HepG2 (cell line): Measurements from ENCODE around the gene OVOL3. TPM values are rescaled to one million over a fixed set of nuclear protein-coding genes. Genes with fewer than 3 reads are reported as not detected.

ENCODE experiments used
- ATAC-seq: fragments of 200-7000 bp; cut with Tn5 transposase; 3 replicates; pipeline ENCODE4 v1.9.1; 2020; ENCODE audit warnings: mild to moderate bottlenecking, moderate library complexity
- BruUV-seq: library from RNA; stranded (reverse); fragments of 400-500 nt; replicated peaks from 2 replicates; lab custom pipeline; 2021; lab: Mats Ljungman, UMichigan
- CTCF ChIA-PET: fragments of 300-600 bp; formaldehyde crosslinking; extraction: SDS; loops from one replicate; lab custom pipeline; 2021; ENCODE audit warnings: low total read pairs, inconsistent platforms, low intra/inter-chr PET ratio; lab: Yijun Ruan, JAX
- POLR2A ChIA-PET: fragments of 350-600 bp; sonication (Branson Sonifier 250); formaldehyde crosslinking; loops from one replicate; lab custom pipeline; 2020; ENCODE audit warnings: antibody characterized with exemption, inconsistent platforms; lab: Yijun Ruan, JAX
- DNase-seq: peaks from one replicate; pipeline ENCODE4 v3.0.0-alpha.2; 2015; ENCODE audit warnings: low spot score
- FAIRE-seq: peaks from 3 replicates; lab custom pipeline; 2011; peaks lifted over from hg19 to GRCh38; lab: Jason Lieb, UNC
- H2AFZ ChIP-seq: one replicate; pipeline ENCODE4 v1.6.1; 2011; ENCODE audit warnings: low read length, inconsistent platforms
- H3K27ac ChIP-seq: fragments of 300-600 bp; 3 replicates; pipeline ENCODE4 v1.8.0; 2011; ENCODE audit warnings: mixed run types, mild to moderate bottlenecking, mixed read lengths, low read length, inconsistent platforms; ENCODE audit not compliant: insufficient read depth; ENCODE audit errors: extremely low read length
- H3K27me3 ChIP-seq, 2 experiments: fragments of 200-600 bp in 1 of 2; 2 replicates in 1 of 2; 3 replicates in 1 of 2; pipeline versions ENCODE4 v1.6.0 to v1.8.0; 2011; ENCODE audit warnings: low read length in 2 of 2, mild to moderate bottlenecking in 2 of 2, moderate library complexity in 2 of 2, inconsistent platforms in 1 of 2; ENCODE audit not compliant: insufficient read depth in 2 of 2, control insufficient read depth in 1 of 2
- H3K36me3 ChIP-seq, 2 experiments: fragments of 200-600 bp in 1 of 2; replicated peaks in 1 of 2; 2 replicates in 1 of 2; 3 replicates in 1 of 2; pipeline versions ENCODE4 v1.5.1 to v1.8.0; 2011; ENCODE audit warnings: low read length in 2 of 2, inconsistent platforms in 1 of 2; ENCODE audit not compliant: insufficient read depth in 2 of 2, control insufficient read depth in 1 of 2
- H3K4me1 ChIP-seq: 2 replicates; pipeline ENCODE4 v1.5.1; 2012; ENCODE audit warnings: low read length, inconsistent platforms; ENCODE audit not compliant: insufficient read depth
- H3K4me2 ChIP-seq: 2 replicates; pipeline ENCODE4 v1.6.0; 2011; ENCODE audit warnings: low read depth, low read length, inconsistent platforms
- H3K4me3 ChIP-seq, 3 experiments: fragments of 200-600 bp in 1 of 3; sonication (generic), shearing (Covaris generic) in 1 of 3; replicated peaks in 1 of 3; 2 replicates each; pipeline ENCODE4 v1.5.1; 2011 to 2016; ENCODE audit warnings: low read length in 3 of 3, inconsistent platforms in 2 of 3, low read depth in 2 of 3, mild to moderate bottlenecking in 2 of 3, control low read depth in 1 of 3, mixed read lengths in 1 of 3; ENCODE audit not compliant: insufficient read depth in 1 of 3
- H3K79me2 ChIP-seq: one replicate; pipeline ENCODE4 v1.6.1; 2011; ENCODE audit warnings: low read length, inconsistent platforms; ENCODE audit not compliant: insufficient read depth
- H3K9ac ChIP-seq: 2 replicates; pipeline ENCODE4 v1.6.0; 2011; ENCODE audit warnings: mild to moderate bottlenecking, low read depth, low read length, inconsistent platforms; ENCODE audit not compliant: insufficient read depth
- H3K9me3 ChIP-seq: 2 replicates; pipeline ENCODE4 v1.5.1; 2012; ENCODE audit warnings: mild to moderate bottlenecking, low read length
- H4K20me1 ChIP-seq: 2 replicates; pipeline ENCODE4 v1.6.0; 2011; ENCODE audit warnings: inconsistent platforms, mild to moderate bottlenecking, low read length, moderate library complexity; ENCODE audit not compliant: insufficient read depth
- FOXO1 ChIP-seq: sonication (generic); formaldehyde crosslinking; IDR thresholded peaks from 2 replicates; pipeline ENCODE4 v1.4.0; 2020; ENCODE audit warnings: missing genetic modification reagents
- MAFF ChIP-seq: IDR thresholded peaks from 2 replicates; pipeline ENCODE4 v1.6.1; 2011; ENCODE audit warnings: low read depth, low read length, improper control_type of control experiment
- NFYB ChIP-seq: sonication (generic); formaldehyde crosslinking; IDR thresholded peaks from 2 replicates; pipeline ENCODE4 v1.4.0; 2020; ENCODE audit warnings: missing genetic modification reagents
- PHF21A ChIP-seq: sonication (generic); formaldehyde crosslinking; IDR thresholded peaks from 2 replicates; pipeline ENCODE4 v1.5.0; 2020; ENCODE audit warnings: mild to moderate bottlenecking, missing genetic modification reagents
- SALL2 ChIP-seq: sonication (generic); formaldehyde crosslinking; IDR thresholded peaks from 2 replicates; pipeline ENCODE4 v1.8.1; 2023; ENCODE audit warnings: mild to moderate bottlenecking, missing genetic modification reagents, inconsistent platforms
- ZBTB38 ChIP-seq: sonication (generic); formaldehyde crosslinking; IDR thresholded peaks from 2 replicates; pipeline ENCODE4 v1.5.1; 2020; ENCODE audit warnings: mild to moderate bottlenecking, missing genetic modification reagents
- ZMAT5 ChIP-seq: sonication (generic); formaldehyde crosslinking; IDR thresholded peaks from 2 replicates; pipeline ENCODE4 v1.5.0; 2020; ENCODE audit warnings: mild to moderate bottlenecking, low read depth, missing genetic modification reagents, borderline replicate concordance
- ZNF20 ChIP-seq: sonication (generic); formaldehyde crosslinking; IDR thresholded peaks from 2 replicates; pipeline ENCODE4 v1.4.0; 2020; ENCODE audit warnings: mild to moderate bottlenecking, moderate library complexity, missing genetic modification reagents
- ZNF616 ChIP-seq: sonication (generic); formaldehyde crosslinking; IDR thresholded peaks from 2 replicates; pipeline ENCODE4 v1.5.0; 2020; ENCODE audit warnings: low read depth, mild to moderate bottlenecking, missing genetic modification reagents
- ZNF674 ChIP-seq: sonication (generic); formaldehyde crosslinking; IDR thresholded peaks from 2 replicates; pipeline ENCODE4 v1.5.0; 2020; ENCODE audit warnings: low read depth, mild to moderate bottlenecking, missing genetic modification reagents
- ZUFSP ChIP-seq: sonication (generic); formaldehyde crosslinking; IDR thresholded peaks from 2 replicates; pipeline ENCODE4 v1.9.0; 2021; ENCODE audit warnings: missing genetic modification reagents, mild to moderate bottlenecking, borderline replicate concordance
- WGBS: methylation state at CpG from one replicate; pipeline ENCODE4 v1.1.6; 2017; ENCODE audit warnings: low lambda C conversion rate; 5-methylcytosine and 5-hydroxymethylcytosine counted together
- in situ Hi-C: cut with HindIII; loops from 2 replicates; pipeline ENCODE4 v1.10.0; 2017; ENCODE audit warnings: low pct_unique_long_range_greater_than_20kb; ENCODE audit not compliant: extremely low pct_ligation_motif_present
- intact Hi-C: fragments of 100-400 bp; cut with micrococcal nuclease; formaldehyde crosslinking; loops from one replicate; pipeline ENCODE4 v1.10.0; 2022; ENCODE audit not compliant: unreplicated experiment
- polyA plus RNA-seq, 8 experiments: library from polyadenylated mRNA; depleted of rRNA in 3 of 8; stranded (reverse) in 7 of 8; unstranded in 1 of 8; fragments of >200 nt; fragmentation: Illumina TruSeq in 4 of 8; extraction: Trizol in 4 of 8; gene quantifications; 2 replicates each; pipeline versions ENCODE4 v1.2.1 to v1.2.3, GENCODE V29; 2011 to 2016; ENCODE audit warnings: low read depth in 4 of 8, missing spikeins in 1 of 8, mixed read lengths in 1 of 8; ENCODE audit not compliant: insufficient read depth in 1 of 8
- total RNA-seq, 5 experiments: library from RNA; depleted of rRNA; stranded (reverse); fragments of >200 nt; fragmentation: Illumina TruSeq; extraction: Trizol; gene quantifications; 2 replicates each; pipeline ENCODE4 v1.2.3, GENCODE V29; 2016; ENCODE audit warnings: low read depth in 1 of 5
- TF ChIP-seq, protein P1 (sequence below): IDR thresholded peaks from 2 replicates; pipeline ENCODE4 v1.6.1; 2018; ENCODE audit warnings: missing genetic modification reagents, mild to moderate bottlenecking, missing compliant biosample characterization
- TF ChIP-seq, protein P2 (sequence below): sonication (generic); formaldehyde crosslinking; IDR thresholded peaks from 2 replicates; pipeline ENCODE4 v1.8.0; 2022; ENCODE audit warnings: mild to moderate bottlenecking, missing genetic modification reagents; ENCODE audit not compliant: insufficient replicate concordance
- TF ChIP-seq, protein P3 (sequence below): sonication (generic); formaldehyde crosslinking; IDR thresholded peaks from 2 replicates; pipeline ENCODE4 v1.4.0; 2020; ENCODE audit warnings: missing genetic modification reagents, borderline replicate concordance

OVOL3 gene
- total and polyA plus RNA-seq, 2 of the 13 experiments (the other 11 are each of a cell fraction or from before 2014, with no cell fraction given), result not detected

GRCh38 chr19:36149673-36150406 is 38.9 kb downstream of the OVOL3 start:
- WGBS, result 95% methylated on average over 12 of the region's 13 CpGs
- Histone ChIP-seq H3K4me3 (no peak overlapping the region), H3K4me1 (no peaks in the 10 kb centered on the region), H3K36me3 (peaks cover 27 to 51% of the 10 kb centered on the region in 2 experiments; a peak in 4 of 5 replicates), H3K79me2 (no peaks in the 10 kb centered on the region), H3K4me2 (no peak overlapping the region), H3K27me3 (no peaks in the 10 kb centered on the region), H3K27ac (no peak overlapping the region), H3K9ac (no peak overlapping the region), H2AFZ (no peak overlapping the region), H3K9me3 (no peaks in the 10 kb centered on the region), H4K20me1 (no peaks in the 10 kb centered on the region)
- intact Hi-C loops (no loop called here), in situ Hi-C loops (no loop called here)
- ChIA-PET CTCF (no interaction called here), POLR2A (interaction anchor here (0.6 kb wide), 1 partner anchor 28 kb away, joined by 3 read pairs; no protein-coding TSS in a partner anchor)
- TSS peak; percentile 49 for BruUV-seq
- ATAC-seq, result peak; percentile 17; the same call in 1 of the 3 replicates
- DNase-seq, result no peak
- no peak for FAIRE-seq
- TF ChIP-seq ZUFSP (no peak), NFYB (no peak), ZNF20 (CRISPR knock-in tag) (no peak), ZNF674 (CRISPR knock-in tag) (no peak), ZNF616 (CRISPR knock-in tag) (no peak), ZBTB38 (CRISPR knock-in tag) (no peak), PHF21A (CRISPR knock-in tag) (no peak), MAFF (no peak), ZMAT5 (no peak), FOXO1 (CRISPR knock-in tag) (no peak), SALL2 (CRISPR knock-in tag) (no peak)
- TF ChIP-seq, protein P1, sequence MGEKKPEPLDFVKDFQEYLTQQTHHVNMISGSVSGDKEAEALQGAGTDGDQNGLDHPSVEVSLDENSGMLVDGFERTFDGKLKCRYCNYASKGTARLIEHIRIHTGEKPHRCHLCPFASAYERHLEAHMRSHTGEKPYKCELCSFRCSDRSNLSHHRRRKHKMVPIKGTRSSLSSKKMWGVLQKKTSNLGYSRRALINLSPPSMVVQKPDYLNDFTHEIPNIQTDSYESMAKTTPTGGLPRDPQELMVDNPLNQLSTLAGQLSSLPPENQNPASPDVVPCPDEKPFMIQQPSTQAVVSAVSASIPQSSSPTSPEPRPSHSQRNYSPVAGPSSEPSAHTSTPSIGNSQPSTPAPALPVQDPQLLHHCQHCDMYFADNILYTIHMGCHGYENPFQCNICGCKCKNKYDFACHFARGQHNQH, result no peak
- TF ChIP-seq, protein P2, sequence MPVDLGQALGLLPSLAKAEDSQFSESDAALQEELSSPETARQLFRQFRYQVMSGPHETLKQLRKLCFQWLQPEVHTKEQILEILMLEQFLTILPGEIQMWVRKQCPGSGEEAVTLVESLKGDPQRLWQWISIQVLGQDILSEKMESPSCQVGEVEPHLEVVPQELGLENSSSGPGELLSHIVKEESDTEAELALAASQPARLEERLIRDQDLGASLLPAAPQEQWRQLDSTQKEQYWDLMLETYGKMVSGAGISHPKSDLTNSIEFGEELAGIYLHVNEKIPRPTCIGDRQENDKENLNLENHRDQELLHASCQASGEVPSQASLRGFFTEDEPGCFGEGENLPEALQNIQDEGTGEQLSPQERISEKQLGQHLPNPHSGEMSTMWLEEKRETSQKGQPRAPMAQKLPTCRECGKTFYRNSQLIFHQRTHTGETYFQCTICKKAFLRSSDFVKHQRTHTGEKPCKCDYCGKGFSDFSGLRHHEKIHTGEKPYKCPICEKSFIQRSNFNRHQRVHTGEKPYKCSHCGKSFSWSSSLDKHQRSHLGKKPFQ (CRISPR knock-in tag), result no peak
- TF ChIP-seq, protein P3, sequence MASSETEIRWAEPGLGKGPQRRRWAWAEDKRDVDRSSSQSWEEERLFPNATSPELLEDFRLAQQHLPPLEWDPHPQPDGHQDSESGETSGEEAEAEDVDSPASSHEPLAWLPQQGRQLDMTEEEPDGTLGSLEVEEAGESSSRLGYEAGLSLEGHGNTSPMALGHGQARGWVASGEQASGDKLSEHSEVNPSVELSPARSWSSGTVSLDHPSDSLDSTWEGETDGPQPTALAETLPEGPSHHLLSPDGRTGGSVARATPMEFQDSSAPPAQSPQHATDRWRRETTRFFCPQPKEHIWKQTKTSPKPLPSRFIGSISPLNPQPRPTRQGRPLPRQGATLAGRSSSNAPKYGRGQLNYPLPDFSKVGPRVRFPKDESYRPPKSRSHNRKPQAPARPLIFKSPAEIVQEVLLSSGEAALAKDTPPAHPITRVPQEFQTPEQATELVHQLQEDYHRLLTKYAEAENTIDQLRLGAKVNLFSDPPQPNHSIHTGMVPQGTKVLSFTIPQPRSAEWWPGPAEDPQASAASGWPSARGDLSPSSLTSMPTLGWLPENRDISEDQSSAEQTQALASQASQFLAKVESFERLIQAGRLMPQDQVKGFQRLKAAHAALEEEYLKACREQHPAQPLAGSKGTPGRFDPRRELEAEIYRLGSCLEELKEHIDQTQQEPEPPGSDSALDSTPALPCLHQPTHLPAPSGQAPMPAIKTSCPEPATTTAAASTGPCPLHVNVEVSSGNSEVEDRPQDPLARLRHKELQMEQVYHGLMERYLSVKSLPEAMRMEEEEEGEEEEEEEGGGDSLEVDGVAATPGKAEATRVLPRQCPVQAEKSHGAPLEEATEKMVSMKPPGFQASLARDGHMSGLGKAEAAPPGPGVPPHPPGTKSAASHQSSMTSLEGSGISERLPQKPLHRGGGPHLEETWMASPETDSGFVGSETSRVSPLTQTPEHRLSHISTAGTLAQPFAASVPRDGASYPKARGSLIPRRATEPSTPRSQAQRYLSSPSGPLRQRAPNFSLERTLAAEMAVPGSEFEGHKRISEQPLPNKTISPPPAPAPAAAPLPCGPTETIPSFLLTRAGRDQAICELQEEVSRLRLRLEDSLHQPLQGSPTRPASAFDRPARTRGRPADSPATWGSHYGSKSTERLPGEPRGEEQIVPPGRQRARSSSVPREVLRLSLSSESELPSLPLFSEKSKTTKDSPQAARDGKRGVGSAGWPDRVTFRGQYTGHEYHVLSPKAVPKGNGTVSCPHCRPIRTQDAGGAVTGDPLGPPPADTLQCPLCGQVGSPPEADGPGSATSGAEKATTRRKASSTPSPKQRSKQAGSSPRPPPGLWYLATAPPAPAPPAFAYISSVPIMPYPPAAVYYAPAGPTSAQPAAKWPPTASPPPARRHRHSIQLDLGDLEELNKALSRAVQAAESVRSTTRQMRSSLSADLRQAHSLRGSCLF, result no peak
